ENCODE results near the gene RUNX1.

GRCh38 chr21:34825101-34825500 is 224.0 kb downstream of the RUNX1 start:
- TF ChIP-seq POLR2A (IDR thresholded peaks at IDR 0.05): no peak
- TF ChIP-seq, protein P1, sequence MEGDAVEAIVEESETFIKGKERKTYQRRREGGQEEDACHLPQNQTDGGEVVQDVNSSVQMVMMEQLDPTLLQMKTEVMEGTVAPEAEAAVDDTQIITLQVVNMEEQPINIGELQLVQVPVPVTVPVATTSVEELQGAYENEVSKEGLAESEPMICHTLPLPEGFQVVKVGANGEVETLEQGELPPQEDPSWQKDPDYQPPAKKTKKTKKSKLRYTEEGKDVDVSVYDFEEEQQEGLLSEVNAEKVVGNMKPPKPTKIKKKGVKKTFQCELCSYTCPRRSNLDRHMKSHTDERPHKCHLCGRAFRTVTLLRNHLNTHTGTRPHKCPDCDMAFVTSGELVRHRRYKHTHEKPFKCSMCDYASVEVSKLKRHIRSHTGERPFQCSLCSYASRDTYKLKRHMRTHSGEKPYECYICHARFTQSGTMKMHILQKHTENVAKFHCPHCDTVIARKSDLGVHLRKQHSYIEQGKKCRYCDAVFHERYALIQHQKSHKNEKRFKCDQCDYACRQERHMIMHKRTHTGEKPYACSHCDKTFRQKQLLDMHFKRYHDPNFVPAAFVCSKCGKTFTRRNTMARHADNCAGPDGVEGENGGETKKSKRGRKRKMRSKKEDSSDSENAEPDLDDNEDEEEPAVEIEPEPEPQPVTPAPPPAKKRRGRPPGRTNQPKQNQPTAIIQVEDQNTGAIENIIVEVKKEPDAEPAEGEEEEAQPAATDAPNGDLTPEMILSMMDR (IDR thresholded peaks at IDR 0.05): no peak
